HCT116 (cell line): ENCODE results near the gene CFAP97D1. TPM values are rescaled to one million over a fixed set of nuclear protein-coding genes. Genes with fewer than 3 reads are reported as not detected.

Experiments
- ATAC-seq: fragments of 200-7000 bp; cut with Tn5 transposase; 2 replicates; pipeline ENCODE4 v1.9.1; 2020; ENCODE audit warnings: mild to moderate bottlenecking, moderate library complexity
- BruUV-seq: library from RNA; stranded (reverse); fragments of 400-500 nt; replicated peaks from 2 replicates; lab custom pipeline; 2021; lab: Mats Ljungman, UMichigan
- CTCF ChIA-PET: fragments of 300-600 bp; sonication (Branson Sonifier 250); formaldehyde crosslinking; loops from one replicate; lab custom pipeline; 2021; ENCODE audit warnings: antibody characterized with exemption; lab: Charles Lee
- POLR2A ChIA-PET: fragments of 300-600, 350-600 bp; sonication (Branson Sonifier 250); formaldehyde crosslinking; loops from one replicate; lab custom pipeline; 2021; ENCODE audit warnings: antibody characterized with exemption; lab: Charles Lee
- RAD21 ChIA-PET, 2 experiments: fragments of 300-600 bp; sonication (Branson Sonifier 250); formaldehyde crosslinking; loops; one replicate each; lab custom pipeline; 2023; ENCODE audit warnings: low total read pairs in 2 of 2; ENCODE audit not compliant: uncharacterized antibody in 2 of 2, unreplicated experiment in 2 of 2, low non-redundant PET in 1 of 2; lab: Charles Lee
- DNase-seq: peaks from one replicate; pipeline ENCODE4 v3.0.0-alpha.2; 2010; ENCODE audit warnings: low read depth, low spot score
- H2AFZ ChIP-seq: fragments of 200-600 bp; shearing (Covaris generic), sonication (generic); 2 replicates; pipeline ENCODE4 v1.6.1; 2017; ENCODE audit warnings: low read depth, mixed run types, mixed read lengths, antibody characterized with exemption, low read length; ENCODE audit not compliant: poor library complexity, severe bottlenecking
- H3K27ac ChIP-seq: 2 replicates; pipeline ENCODE4 v1.5.1; 2012; ENCODE audit warnings: low read depth, low read length
- H3K27me3 ChIP-seq: fragments of 200-600 bp; sonication (generic); 2 replicates; pipeline ENCODE4 v1.6.1; 2016; ENCODE audit warnings: mixed run types, low read length, mixed read lengths; ENCODE audit not compliant: insufficient read depth
- H3K36me3 ChIP-seq, 2 experiments: fragments of 200-500 bp in 1 of 2; fragments of 200-600 bp in 1 of 2; sonication (Bioruptor generic) in 1 of 2; sonication (generic) in 1 of 2; 2 replicates each; pipeline versions ENCODE4 v1.5.1 to v1.6.1; 2014 to 2016; ENCODE audit warnings: low read length in 2 of 2, inconsistent platforms in 1 of 2, mixed read lengths in 1 of 2, mixed run types in 1 of 2; ENCODE audit not compliant: insufficient read depth in 2 of 2, control insufficient read depth in 1 of 2
- H3K4me1 ChIP-seq, 2 experiments: fragments of 200-600 bp in 1 of 2; sonication (generic) in 1 of 2; 2 replicates each; pipeline versions ENCODE4 v1.5.1 to v1.6.1; 2012 to 2017; ENCODE audit warnings: low read length in 2 of 2, inconsistent platforms in 1 of 2, mild to moderate bottlenecking in 1 of 2, mixed read lengths in 1 of 2, mixed run types in 1 of 2, moderate library complexity in 1 of 2; ENCODE audit not compliant: insufficient read depth in 2 of 2, control insufficient read depth in 1 of 2
- H3K4me2 ChIP-seq: fragments of 200-600 bp; sonication (generic); 2 replicates; pipeline ENCODE4 v1.6.1; 2017; ENCODE audit warnings: mixed run types, low read length, mixed read lengths
- H3K4me3 ChIP-seq, 2 experiments: fragments of 200-600 bp in 1 of 2; sonication (generic) in 1 of 2; replicated peaks in 1 of 2; 2 replicates each; pipeline ENCODE4 v1.5.1; 2011 to 2016; ENCODE audit warnings: low read length in 2 of 2, control low read depth in 1 of 2, low read depth in 1 of 2, mild to moderate bottlenecking in 1 of 2, mixed read lengths in 1 of 2, mixed run types in 1 of 2
- H3K79me2 ChIP-seq: fragments of 200-600 bp; sonication (generic); 2 replicates; pipeline ENCODE4 v1.6.1; 2017; ENCODE audit warnings: mild to moderate bottlenecking, mixed run types, low read length, moderate library complexity, mixed read lengths; ENCODE audit not compliant: insufficient read depth
- H3K9ac ChIP-seq: fragments of 200-600 bp; sonication (generic); 2 replicates; pipeline ENCODE4 v1.6.1; 2016; ENCODE audit warnings: low read length, mixed read lengths
- H3K9me2 ChIP-seq: fragments of 200-600 bp; sonication (generic), shearing (Covaris generic); 2 replicates; pipeline ENCODE4 v1.6.1; 2017; ENCODE audit warnings: mixed run types, mild to moderate bottlenecking, moderate library complexity; ENCODE audit not compliant: insufficient read depth
- H3K9me3 ChIP-seq, 2 experiments: fragments of 200-500 bp in 1 of 2; fragments of 200-600 bp in 1 of 2; sonication (Bioruptor generic) in 1 of 2; sonication (generic) in 1 of 2; 2 replicates each; pipeline ENCODE4 v1.6.1; 2014 to 2017; ENCODE audit warnings: low read length in 2 of 2, mixed read lengths in 2 of 2, inconsistent platforms in 1 of 2, low read depth in 1 of 2, mild to moderate bottlenecking in 1 of 2, mixed run types in 1 of 2, moderate library complexity in 1 of 2; ENCODE audit not compliant: control insufficient read depth in 1 of 2, insufficient read depth in 1 of 2
- H4K20me1 ChIP-seq: fragments of 200-600 bp; sonication (generic), shearing (Covaris generic); 2 replicates; pipeline ENCODE4 v1.6.1; 2017; ENCODE audit warnings: mixed run types, mild to moderate bottlenecking, moderate library complexity; ENCODE audit not compliant: insufficient read depth
- CTCF ChIP-seq, 3 experiments: fragments of 200-600 bp in 1 of 3; sonication (generic) in 1 of 3; IDR thresholded peaks in 2 of 3; conservative IDR thresholded peaks in 1 of 3; 2 replicates each; pipeline ENCODE4 v1.5.1; 2012 to 2017; ENCODE audit warnings: low read depth in 2 of 3, low read length in 2 of 3, antibody characterized with exemption in 1 of 3, borderline replicate concordance in 1 of 3, control low read depth in 1 of 3, mild to moderate bottlenecking in 1 of 3, mixed read lengths in 1 of 3, mixed run types in 1 of 3, moderate library complexity in 1 of 3; ENCODE audit not compliant: insufficient read depth in 1 of 3
- EZH2phosphoT487 ChIP-seq: fragments of 200-600 bp; IDR thresholded peaks from 2 replicates; pipeline ENCODE4 v1.6.1; 2018; ENCODE audit warnings: antibody characterized with exemption, borderline replicate concordance
- FOSL1 ChIP-seq: IDR thresholded peaks from 2 replicates; pipeline ENCODE4 v1.6.1; 2012; ENCODE audit warnings: low read depth
- RAD21 ChIP-seq: IDR thresholded peaks from 2 replicates; pipeline ENCODE4 v1.6.1; 2012; ENCODE audit warnings: low read depth, mild to moderate bottlenecking
- SP1 ChIP-seq: IDR thresholded peaks from 2 replicates; pipeline ENCODE4 v1.6.1; 2012; ENCODE audit warnings: low read depth
- ZBTB33 ChIP-seq: IDR thresholded peaks from 2 replicates; pipeline ENCODE4 v1.6.1; 2011; ENCODE audit warnings: mild to moderate bottlenecking, low read length, moderate library complexity; ENCODE audit not compliant: insufficient replicate concordance; ENCODE audit errors: extremely low read depth
- intact Hi-C: fragments of 100-400 bp; cut with micrococcal nuclease; formaldehyde crosslinking; loops from 2 replicates; pipeline ENCODE4 v1.10.0; 2022
- total RNA-seq: library from RNA; stranded (reverse); gene quantifications from one replicate; pipeline ENCODE4 v1.2.1, GENCODE V29; 2021; ENCODE audit not compliant: unreplicated experiment

CFAP97D1 gene
- total RNA-seq, 1 experiment from 2014 or later, result 0.15 TPM

GRCh38 chr17:43734376-43734775, 45.9 kb upstream of the CFAP97D1 start (continued):
- TF ChIP-seq RAD21, result no peak
- no peak for TF ChIP-seq EZH2phosphoT487
- no peak for TF ChIP-seq FOSL1
- no peak for TF ChIP-seq ZBTB33

GRCh38 chr17:43736389-43736788, 43.8 kb upstream of the CFAP97D1 start:
- DNase-seq, result no peak
- BruUV-seq, result no TSS peak
- no peak overlapping the region for H3K4me2 ChIP-seq
- ChIA-PET POLR2A (no interaction called here), RAD21 (no interaction called here), CTCF (no interaction called here)
- TF ChIP-seq SP1, result no peak
- TF ChIP-seq CTCF (IDR thresholded peaks at IDR 0.05 in 2 of 3, conservative IDR thresholded peaks at IDR 0.05 in 1 of 3; ENCODE audit: borderline replicate concordance in 1 of 3, insufficient read depth in 1 of 3, low read depth in 2 of 3, low read length in 2 of 3), result no peak
- no peaks in the 10 kb centered on the region for H3K4me1 ChIP-seq
- intact Hi-C loops, result no loop called here
- no peaks in the 10 kb centered on the region for H3K9me2 ChIP-seq
- H3K36me3 ChIP-seq, result no peaks in the 10 kb centered on the region
- no peaks in the 10 kb centered on the region for H3K79me2 ChIP-seq
- no peak overlapping the region for H3K9ac ChIP-seq
- no peaks in the 10 kb centered on the region for H3K27me3 ChIP-seq
- no peaks in the 10 kb centered on the region; a peak in 2 of 4 replicates for H3K9me3 ChIP-seq
- no peak overlapping the region for H3K27ac ChIP-seq
- no peak overlapping the region for H3K4me3 ChIP-seq
- no peak overlapping the region for H2AFZ ChIP-seq
- H4K20me1 ChIP-seq, result no peaks in the 10 kb centered on the region
- ATAC-seq, result no peak
